GM12873 (cell line): ENCODE measurements around the gene NFE2L1.

Experiments used
- TF ChIP-seq, protein P1 (sequence below): IDR thresholded peaks from 2 replicates; pipeline ENCODE4 v1.5.1; 2012; ENCODE audit warnings: low read depth, mild to moderate bottlenecking, moderate library complexity, low read length, control low read depth; ENCODE audit not compliant: insufficient read depth; ENCODE audit errors: missing control alignments

Gene NFE2L1

DNA sequence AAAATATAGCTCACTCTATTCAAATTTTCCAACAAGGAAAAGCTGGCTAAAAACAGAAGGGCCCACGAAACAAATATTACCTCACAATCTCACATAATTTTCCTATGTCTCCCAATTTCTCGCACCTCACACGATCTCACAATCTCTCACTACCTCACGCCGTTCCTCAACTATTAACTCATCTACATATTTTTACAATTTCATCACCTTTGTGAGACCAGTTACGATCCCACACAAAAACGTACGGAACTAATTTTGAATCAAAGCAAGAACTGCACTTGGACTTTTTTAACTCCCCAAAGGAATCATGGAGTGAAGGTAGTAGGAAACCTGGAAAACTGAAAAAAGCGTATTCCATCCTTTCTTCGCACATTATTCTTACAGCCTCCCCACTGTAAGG is 52.0 kb downstream of the NFE2L1 start:
- TF ChIP-seq, protein P1, sequence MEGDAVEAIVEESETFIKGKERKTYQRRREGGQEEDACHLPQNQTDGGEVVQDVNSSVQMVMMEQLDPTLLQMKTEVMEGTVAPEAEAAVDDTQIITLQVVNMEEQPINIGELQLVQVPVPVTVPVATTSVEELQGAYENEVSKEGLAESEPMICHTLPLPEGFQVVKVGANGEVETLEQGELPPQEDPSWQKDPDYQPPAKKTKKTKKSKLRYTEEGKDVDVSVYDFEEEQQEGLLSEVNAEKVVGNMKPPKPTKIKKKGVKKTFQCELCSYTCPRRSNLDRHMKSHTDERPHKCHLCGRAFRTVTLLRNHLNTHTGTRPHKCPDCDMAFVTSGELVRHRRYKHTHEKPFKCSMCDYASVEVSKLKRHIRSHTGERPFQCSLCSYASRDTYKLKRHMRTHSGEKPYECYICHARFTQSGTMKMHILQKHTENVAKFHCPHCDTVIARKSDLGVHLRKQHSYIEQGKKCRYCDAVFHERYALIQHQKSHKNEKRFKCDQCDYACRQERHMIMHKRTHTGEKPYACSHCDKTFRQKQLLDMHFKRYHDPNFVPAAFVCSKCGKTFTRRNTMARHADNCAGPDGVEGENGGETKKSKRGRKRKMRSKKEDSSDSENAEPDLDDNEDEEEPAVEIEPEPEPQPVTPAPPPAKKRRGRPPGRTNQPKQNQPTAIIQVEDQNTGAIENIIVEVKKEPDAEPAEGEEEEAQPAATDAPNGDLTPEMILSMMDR, result no peak

DNA sequence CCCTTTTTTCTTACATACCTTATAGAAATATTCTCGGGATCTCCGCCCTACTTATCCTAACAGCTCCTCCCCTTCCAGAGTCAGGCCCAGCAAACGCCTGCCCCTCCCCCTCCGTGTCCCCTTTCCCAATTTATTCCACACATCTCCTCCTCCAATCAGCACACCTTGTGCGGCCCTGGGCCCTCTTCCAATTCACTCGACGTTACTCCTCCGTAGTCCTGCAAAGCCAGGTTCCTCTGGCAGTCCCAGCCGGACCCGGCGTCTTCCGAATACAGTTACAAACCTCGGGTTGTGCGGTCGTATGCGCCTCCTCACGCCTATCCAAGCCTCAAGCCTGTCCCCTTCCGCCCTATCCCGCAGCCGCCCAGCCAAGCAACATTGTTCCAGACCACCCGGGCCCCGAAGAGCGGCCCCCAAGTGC is 52.4 kb downstream of the NFE2L1 start:
- TF ChIP-seq, protein P1, result no peak

DNA sequence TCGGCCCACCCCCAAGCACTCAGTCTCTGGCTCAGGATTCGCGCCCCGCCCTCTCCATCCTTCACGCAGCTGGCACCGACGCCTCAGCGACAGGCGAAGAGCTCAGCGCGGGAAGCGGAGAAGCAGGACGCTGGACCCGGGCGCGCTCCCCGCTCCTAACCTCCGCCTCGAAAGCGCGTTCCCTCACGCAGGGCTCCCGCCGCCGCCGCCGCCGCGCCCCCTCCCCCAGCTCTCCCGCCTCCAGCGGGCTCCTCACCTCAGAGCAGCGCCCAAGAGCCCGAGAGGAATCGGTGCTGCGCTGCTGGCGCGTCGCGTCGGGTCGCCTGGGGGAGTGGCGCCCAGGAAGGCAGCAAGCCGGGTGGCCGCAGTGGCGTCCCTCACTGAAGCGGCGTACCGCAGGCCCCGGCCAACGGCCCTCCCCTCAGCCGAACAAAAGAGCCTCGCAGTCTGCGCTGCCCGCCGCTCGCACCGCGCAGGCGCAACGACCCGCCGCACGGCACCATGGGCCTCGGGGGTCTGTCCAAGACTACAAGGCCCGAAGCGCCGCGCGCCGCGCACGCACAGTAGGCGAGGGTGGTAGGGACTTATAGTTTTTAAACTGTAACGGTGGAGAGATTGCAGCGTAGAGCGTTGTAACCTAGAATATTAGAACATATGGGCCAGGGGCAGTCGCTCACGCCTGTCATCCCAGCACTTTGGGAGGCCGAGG is 53.0 kb downstream of the NFE2L1 start, which contains the start of gene CBX1:
TSS of gene CBX1 (minus strand) at position 467 of the 709 bp plus-strand sequence. CDS start 24,474 bp downstream, outside the sequence.
- TF ChIP-seq, protein P1, result no peak

GRCh38 chr17:48102043-48102750 is 54.0 kb downstream of the NFE2L1 start:
- TF ChIP-seq, protein P1, result no peak

GRCh38 chr17:48102798-48103715 is 54.9 kb downstream of the NFE2L1 start:
- TF ChIP-seq, protein P1, result no peak

GRCh38 chr17:48104440-48104839 is 56.3 kb downstream of the NFE2L1 start:
- TF ChIP-seq, protein P1, result no peak

DNA sequence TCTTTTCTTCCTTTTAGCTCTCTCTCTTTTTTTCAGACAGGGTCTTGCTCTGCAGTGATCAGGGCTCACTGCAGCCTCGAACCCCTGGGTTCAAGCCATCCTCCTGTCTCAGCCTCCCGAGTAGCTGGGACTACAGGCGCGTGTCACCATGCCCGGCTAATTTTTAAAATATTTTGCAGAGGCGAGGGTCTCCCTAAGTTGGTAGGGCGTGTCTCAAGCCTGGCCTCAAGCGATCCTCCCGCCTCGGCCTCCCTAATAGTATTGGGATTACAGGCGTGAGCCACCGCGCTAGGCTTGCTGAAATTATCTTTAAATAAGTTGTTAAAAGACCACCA is 58.6 kb downstream of the NFE2L1 start:
- TF ChIP-seq, protein P1, result no peak
